HL-60 (cell line): ENCODE results near the gene EGFR.

Experiments
- DNase-seq, 2 experiments: peaks; one replicate each; pipeline ENCODE4 v3.0.0-alpha.2; 2010 to 2020; ENCODE audit warnings: low read depth in 1 of 2, low spot score in 1 of 2
- H3K27ac ChIP-seq: fragments of 250-450 bp; sonication (Bioruptor Pico); replicated peaks from 2 replicates; pipeline ENCODE4 v1.5.1; 2020; ENCODE audit warnings: mild to moderate bottlenecking, moderate library complexity
- H3K27me3 ChIP-seq: fragments of 250-450 bp; sonication (Bioruptor Pico); 2 replicates; pipeline ENCODE4 v1.5.1; 2021; ENCODE audit warnings: mild to moderate bottlenecking, moderate library complexity; ENCODE audit not compliant: insufficient read depth, poor library complexity, severe bottlenecking
- H3K4me3 ChIP-seq: replicated peaks from 2 replicates; pipeline ENCODE4 v1.5.1; 2011; ENCODE audit warnings: mild to moderate bottlenecking, control low read depth, low read length; ENCODE audit not compliant: insufficient read depth
- CTCF ChIP-seq: IDR thresholded peaks from one replicate; pipeline ENCODE4 v1.5.1; 2011; ENCODE audit warnings: low read length, control low read depth, inconsistent platforms; ENCODE audit not compliant: insufficient read depth
- GABPA ChIP-seq: IDR thresholded peaks from 2 replicates; pipeline ENCODE4 v1.6.1; 2012; ENCODE audit warnings: low read depth
- POLR2AphosphoS5 ChIP-seq: IDR thresholded peaks from 2 replicates; pipeline ENCODE4 v1.6.1; 2012; ENCODE audit warnings: low read depth
- SPI1 ChIP-seq: IDR thresholded peaks from 2 replicates; pipeline ENCODE4 v1.6.1; 2012; ENCODE audit warnings: low read depth, mild to moderate bottlenecking, borderline replicate concordance
- TF ChIP-seq, protein P1 (sequence below): IDR thresholded peaks from 2 replicates; pipeline ENCODE4 v1.6.1; 2012; ENCODE audit warnings: low read depth; ENCODE audit not compliant: insufficient replicate concordance

EGFR gene

DNA sequence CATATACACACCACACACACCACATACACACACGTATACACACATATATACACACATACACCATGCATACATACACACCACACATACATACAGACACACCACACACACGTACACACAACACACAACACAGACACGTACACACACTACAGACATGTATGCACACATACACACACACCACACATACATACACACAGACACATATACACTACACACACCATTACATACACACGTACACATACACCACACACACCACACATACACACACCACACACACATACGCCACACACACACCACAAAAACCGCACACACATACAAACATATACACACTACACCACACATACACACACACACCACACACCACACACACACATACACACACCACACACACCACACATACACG lies 184.5 kb downstream of the EGFR start:
- Histone ChIP-seq H3K27me3 (no peaks in the 10 kb centered on the region), H3K27ac (no peak overlapping the region), H3K4me3 (no peak overlapping the region)
- TF ChIP-seq SPI1 = no peak
- TF ChIP-seq, protein P1, sequence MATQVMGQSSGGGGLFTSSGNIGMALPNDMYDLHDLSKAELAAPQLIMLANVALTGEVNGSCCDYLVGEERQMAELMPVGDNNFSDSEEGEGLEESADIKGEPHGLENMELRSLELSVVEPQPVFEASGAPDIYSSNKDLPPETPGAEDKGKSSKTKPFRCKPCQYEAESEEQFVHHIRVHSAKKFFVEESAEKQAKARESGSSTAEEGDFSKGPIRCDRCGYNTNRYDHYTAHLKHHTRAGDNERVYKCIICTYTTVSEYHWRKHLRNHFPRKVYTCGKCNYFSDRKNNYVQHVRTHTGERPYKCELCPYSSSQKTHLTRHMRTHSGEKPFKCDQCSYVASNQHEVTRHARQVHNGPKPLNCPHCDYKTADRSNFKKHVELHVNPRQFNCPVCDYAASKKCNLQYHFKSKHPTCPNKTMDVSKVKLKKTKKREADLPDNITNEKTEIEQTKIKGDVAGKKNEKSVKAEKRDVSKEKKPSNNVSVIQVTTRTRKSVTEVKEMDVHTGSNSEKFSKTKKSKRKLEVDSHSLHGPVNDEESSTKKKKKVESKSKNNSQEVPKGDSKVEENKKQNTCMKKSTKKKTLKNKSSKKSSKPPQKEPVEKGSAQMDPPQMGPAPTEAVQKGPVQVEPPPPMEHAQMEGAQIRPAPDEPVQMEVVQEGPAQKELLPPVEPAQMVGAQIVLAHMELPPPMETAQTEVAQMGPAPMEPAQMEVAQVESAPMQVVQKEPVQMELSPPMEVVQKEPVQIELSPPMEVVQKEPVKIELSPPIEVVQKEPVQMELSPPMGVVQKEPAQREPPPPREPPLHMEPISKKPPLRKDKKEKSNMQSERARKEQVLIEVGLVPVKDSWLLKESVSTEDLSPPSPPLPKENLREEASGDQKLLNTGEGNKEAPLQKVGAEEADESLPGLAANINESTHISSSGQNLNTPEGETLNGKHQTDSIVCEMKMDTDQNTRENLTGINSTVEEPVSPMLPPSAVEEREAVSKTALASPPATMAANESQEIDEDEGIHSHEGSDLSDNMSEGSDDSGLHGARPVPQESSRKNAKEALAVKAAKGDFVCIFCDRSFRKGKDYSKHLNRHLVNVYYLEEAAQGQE = no peak
- TF ChIP-seq POLR2AphosphoS5 = no peak
- TF ChIP-seq GABPA = no peak
- no peak for TF ChIP-seq CTCF
- DNase-seq = no peak

DNA sequence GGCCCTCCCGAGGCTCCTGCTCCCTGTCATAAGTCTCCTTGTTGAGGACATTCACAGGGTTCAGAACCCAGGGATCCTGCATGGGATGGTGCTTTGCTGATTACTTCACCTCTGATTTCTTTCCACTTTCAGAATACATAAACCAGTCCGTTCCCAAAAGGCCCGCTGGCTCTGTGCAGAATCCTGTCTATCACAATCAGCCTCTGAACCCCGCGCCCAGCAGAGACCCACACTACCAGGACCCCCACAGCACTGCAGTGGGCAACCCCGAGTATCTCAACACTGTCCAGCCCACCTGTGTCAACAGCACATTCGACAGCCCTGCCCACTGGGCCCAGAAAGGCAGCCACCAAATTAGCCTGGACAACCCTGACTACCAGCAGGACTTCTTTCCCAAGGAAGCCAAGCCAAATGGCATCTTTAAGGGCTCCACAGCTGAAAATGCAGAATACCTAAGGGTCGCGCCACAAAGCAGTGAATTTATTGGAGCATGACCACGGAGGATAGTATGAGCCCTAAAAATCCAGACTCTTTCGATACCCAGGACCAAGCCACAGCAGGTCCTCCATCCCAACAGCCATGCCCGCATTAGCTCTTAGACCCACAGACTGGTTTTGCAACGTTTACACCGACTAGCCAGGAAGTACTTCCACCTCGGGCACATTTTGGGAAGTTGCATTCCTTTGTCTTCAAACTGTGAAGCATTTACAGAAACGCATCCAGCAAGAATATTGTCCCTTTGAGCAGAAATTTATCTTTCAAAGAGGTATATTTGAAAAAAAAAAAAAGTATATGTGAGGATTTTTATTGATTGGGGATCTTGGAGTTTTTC lies 186.5 kb downstream of the EGFR start:
- TF ChIP-seq SPI1 (no peak), GABPA (no peak), CTCF (no peak), POLR2AphosphoS5 (no peak)
- TF ChIP-seq, protein P1 = no peak
- no peak overlapping the region for H3K27ac ChIP-seq

DNA sequence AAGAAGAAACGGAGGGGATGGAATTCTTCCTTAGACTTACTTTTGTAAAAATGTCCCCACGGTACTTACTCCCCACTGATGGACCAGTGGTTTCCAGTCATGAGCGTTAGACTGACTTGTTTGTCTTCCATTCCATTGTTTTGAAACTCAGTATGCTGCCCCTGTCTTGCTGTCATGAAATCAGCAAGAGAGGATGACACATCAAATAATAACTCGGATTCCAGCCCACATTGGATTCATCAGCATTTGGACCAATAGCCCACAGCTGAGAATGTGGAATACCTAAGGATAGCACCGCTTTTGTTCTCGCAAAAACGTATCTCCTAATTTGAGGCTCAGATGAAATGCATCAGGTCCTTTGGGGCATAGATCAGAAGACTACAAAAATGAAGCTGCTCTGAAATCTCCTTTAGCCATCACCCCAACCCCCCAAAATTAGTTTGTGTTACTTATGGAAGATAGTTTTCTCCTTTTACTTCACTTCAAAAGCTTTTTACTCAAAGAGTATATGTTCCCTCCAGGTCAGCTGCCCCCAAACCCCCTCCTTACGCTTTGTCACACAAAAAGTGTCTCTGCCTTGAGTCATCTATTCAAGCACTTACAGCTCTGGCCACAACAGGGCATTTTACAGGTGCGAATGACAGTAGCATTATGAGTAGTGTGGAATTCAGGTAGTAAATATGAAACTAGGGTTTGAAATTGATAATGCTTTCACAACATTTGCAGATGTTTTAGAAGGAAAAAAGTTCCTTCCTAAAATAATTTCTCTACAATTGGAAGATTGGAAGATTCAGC lies 187.6 kb downstream of the EGFR start:
- DNase-seq = no peak
- no peaks in the 10 kb centered on the region for H3K27me3 ChIP-seq
- TF ChIP-seq SPI1 = no peak

More for the DNA sequence above, 186.5 kb downstream of the EGFR start:
- DNase-seq = no peak
- H3K27me3 ChIP-seq = no peaks in the 10 kb centered on the region
- no peak overlapping the region for H3K4me3 ChIP-seq

DNA sequence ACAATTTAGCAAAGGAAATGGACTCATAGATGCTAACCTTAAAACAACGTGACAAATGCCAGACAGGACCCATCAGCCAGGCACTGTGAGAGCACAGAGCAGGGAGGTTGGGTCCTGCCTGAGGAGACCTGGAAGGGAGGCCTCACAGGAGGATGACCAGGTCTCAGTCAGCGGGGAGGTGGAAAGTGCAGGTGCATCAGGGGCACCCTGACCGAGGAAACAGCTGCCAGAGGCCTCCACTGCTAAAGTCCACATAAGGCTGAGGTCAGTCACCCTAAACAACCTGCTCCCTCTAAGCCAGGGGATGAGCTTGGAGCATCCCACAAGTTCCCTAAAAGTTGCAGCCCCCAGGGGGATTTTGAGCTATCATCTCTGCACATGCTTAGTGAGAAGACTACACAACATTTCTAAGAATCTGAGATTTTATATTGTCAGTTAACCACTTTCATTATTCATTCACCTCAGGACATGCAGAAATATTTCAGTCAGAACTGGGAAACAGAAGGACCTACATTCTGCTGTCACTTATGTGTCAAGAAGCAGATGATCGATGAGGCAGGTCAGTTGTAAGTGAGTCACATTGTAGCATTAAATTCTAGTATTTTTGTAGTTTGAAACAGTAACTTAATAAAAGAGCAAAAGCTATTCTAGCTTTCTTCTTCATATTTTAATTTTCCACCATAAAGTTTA lies 188.8 kb downstream of the EGFR start:
- H3K4me3 ChIP-seq = no peak overlapping the region
- no peak for DNase-seq
- no peak overlapping the region for H3K27ac ChIP-seq
- TF ChIP-seq CTCF = no peak
- TF ChIP-seq SPI1 = no peak
- TF ChIP-seq GABPA = no peak
- no peak for TF ChIP-seq POLR2AphosphoS5
- TF ChIP-seq, protein P1 = no peak
- H3K27me3 ChIP-seq = no peaks in the 10 kb centered on the region

More for the DNA sequence above, 187.6 kb downstream of the EGFR start:
- Histone ChIP-seq H3K4me3 (no peak overlapping the region), H3K27ac (no peak overlapping the region)
